WTC11 (cell line): ENCODE measurements around the gene CYP3A4.
"Not testable (repeated sequence)": the region's sequence is repeated elsewhere in the genome, so short reads cannot be mapped to it uniquely, and the experiment has no call there.

Source experiments
- TF ChIP-seq, protein P1 (sequence below): sonication (generic); formaldehyde crosslinking; IDR thresholded peaks from 2 replicates; pipeline ENCODE4 v1.8.0; 2022; ENCODE audit warnings: missing genetic modification reagents
- TF ChIP-seq, protein P2 (sequence below): fragments of 200-600 bp; IDR thresholded peaks from 2 replicates; pipeline ENCODE4 v1.8.0; 2022; ENCODE audit warnings: antibody characterized with exemption

DNA sequence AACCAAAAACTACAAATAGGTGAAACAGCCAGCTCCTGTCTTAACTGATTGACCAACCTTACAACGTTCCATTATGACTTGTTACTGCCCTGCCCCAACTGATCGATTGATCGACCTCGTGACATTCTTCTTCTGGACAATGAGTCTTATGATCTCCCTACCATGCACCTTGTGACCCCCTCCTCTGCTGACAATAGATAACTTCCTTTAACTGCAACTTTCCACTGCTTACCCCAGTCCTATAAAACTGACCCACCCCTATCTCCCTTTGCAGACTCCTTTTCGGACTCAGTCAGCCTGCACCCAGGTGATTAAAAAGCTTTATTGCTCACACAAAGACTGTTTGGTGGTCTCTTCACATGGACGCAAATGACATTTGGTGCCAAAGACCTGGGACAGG lies 60.8 kb downstream of the CYP3A4 start:
- TF ChIP-seq, protein P1, sequence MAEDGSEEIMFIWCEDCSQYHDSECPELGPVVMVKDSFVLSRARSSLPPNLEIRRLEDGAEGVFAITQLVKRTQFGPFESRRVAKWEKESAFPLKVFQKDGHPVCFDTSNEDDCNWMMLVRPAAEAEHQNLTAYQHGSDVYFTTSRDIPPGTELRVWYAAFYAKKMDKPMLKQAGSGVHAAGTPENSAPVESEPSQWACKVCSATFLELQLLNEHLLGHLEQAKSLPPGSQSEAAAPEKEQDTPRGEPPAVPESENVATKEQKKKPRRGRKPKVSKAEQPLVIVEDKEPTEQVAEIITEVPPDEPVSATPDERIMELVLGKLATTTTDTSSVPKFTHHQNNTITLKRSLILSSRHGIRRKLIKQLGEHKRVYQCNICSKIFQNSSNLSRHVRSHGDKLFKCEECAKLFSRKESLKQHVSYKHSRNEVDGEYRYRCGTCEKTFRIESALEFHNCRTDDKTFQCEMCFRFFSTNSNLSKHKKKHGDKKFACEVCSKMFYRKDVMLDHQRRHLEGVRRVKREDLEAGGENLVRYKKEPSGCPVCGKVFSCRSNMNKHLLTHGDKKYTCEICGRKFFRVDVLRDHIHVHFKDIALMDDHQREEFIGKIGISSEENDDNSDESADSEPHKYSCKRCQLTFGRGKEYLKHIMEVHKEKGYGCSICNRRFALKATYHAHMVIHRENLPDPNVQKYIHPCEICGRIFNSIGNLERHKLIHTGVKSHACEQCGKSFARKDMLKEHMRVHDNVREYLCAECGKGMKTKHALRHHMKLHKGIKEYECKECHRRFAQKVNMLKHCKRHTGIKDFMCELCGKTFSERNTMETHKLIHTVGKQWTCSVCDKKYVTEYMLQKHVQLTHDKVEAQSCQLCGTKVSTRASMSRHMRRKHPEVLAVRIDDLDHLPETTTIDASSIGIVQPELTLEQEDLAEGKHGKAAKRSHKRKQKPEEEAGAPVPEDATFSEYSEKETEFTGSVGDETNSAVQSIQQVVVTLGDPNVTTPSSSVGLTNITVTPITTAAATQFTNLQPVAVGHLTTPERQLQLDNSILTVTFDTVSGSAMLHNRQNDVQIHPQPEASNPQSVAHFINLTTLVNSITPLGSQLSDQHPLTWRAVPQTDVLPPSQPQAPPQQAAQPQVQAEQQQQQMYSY (CRISPR knock-in tag), result not testable (repeated sequence)
- TF ChIP-seq, protein P2, sequence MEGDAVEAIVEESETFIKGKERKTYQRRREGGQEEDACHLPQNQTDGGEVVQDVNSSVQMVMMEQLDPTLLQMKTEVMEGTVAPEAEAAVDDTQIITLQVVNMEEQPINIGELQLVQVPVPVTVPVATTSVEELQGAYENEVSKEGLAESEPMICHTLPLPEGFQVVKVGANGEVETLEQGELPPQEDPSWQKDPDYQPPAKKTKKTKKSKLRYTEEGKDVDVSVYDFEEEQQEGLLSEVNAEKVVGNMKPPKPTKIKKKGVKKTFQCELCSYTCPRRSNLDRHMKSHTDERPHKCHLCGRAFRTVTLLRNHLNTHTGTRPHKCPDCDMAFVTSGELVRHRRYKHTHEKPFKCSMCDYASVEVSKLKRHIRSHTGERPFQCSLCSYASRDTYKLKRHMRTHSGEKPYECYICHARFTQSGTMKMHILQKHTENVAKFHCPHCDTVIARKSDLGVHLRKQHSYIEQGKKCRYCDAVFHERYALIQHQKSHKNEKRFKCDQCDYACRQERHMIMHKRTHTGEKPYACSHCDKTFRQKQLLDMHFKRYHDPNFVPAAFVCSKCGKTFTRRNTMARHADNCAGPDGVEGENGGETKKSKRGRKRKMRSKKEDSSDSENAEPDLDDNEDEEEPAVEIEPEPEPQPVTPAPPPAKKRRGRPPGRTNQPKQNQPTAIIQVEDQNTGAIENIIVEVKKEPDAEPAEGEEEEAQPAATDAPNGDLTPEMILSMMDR, result not testable (repeated sequence)
